Activated CD4-positive, alpha-beta memory T cell treated with anti-CD3 and anti-CD28 coated beads, Interleukin-2, amount 10 ng/mL, durations not matched to agents 7 days and 5 days (primary cell): ENCODE results near the gene ZNF497. TPM values are rescaled to one million over a fixed set of nuclear protein-coding genes. Genes with fewer than 3 reads are reported as not detected.
A peak's percentile ranks its signal among the peaks of the same experiment; 100 is the strongest.

Experiments
- CTCF ChIA-PET: fragments of 350-600 bp; sonication (Branson Sonifier 250); formaldehyde crosslinking; loops from one replicate; lab custom pipeline; 2021; ENCODE audit warnings: antibody characterized with exemption, inconsistent platforms; lab: Charles Lee
- POLR2A ChIA-PET: fragments of 350-600 bp; sonication (Branson Sonifier 250); formaldehyde crosslinking; loops from one replicate; lab custom pipeline; 2021; ENCODE audit warnings: antibody characterized with exemption; lab: Charles Lee
- DNase-seq: peaks from one replicate; pipeline ENCODE4 v3.0.0-alpha.2; 2020
- H3K27ac Mint-ChIP-seq: one replicate; pipeline ENCODE4 v1.8.0; 2021; ENCODE audit warnings: mild to moderate bottlenecking, mixed read lengths
- H3K27me3 Mint-ChIP-seq: one replicate; pipeline ENCODE4 v1.8.0; 2021; ENCODE audit warnings: mixed read lengths
- H3K36me3 Mint-ChIP-seq: one replicate; pipeline ENCODE4 v1.8.0; 2021; ENCODE audit warnings: low read depth, mixed read lengths
- H3K4me1 Mint-ChIP-seq: one replicate; pipeline ENCODE4 v1.8.0; 2021; ENCODE audit warnings: mixed read lengths
- H3K4me3 Mint-ChIP-seq: one replicate; pipeline ENCODE4 v1.8.0; 2021; ENCODE audit warnings: mild to moderate bottlenecking, mixed read lengths
- H3K9me3 Mint-ChIP-seq: one replicate; pipeline ENCODE4 v1.8.0; 2021; ENCODE audit warnings: mixed read lengths
- total RNA-seq, 2 experiments: library from RNA; stranded (reverse); gene quantifications; one replicate each; pipeline ENCODE4 v1.2.3, GENCODE V29; 2021

ZNF497 gene
- total RNA-seq, 2 experiments from 2014 or later: 1.1 to 1.2 TPM

GRCh38 chr19:58372311-58373133, 10.0 kb upstream of the ZNF497 start:
- Mint-ChIP-seq H3K9me3 (no peaks in the 10 kb centered on the region), H3K4me1 (no peaks in the 10 kb centered on the region), H3K27ac (no peak overlapping the region), H3K4me3 (no peak overlapping the region), H3K36me3 (no peaks in the 10 kb centered on the region), H3K27me3 (no peaks in the 10 kb centered on the region)
- POLR2A ChIA-PET: interaction anchor here (0.9 to 1.2 kb wide), 2 partner anchors 9 to 94 kb away, joined by 3 to 4 read pairs; partner anchors contain the start of gene ZNF8
- CTCF ChIA-PET: no interaction called here
- DNase-seq: no peak

GRCh38 chr19:58368561-58369360, 6.2 kb upstream of the ZNF497 start:
- H3K36me3 Mint-ChIP-seq: no peaks in the 10 kb centered on the region
- ChIA-PET POLR2A (no interaction called here), CTCF (no interaction called here)
- H3K4me3 Mint-ChIP-seq: no peak overlapping the region
- no peaks in the 10 kb centered on the region for H3K27me3 Mint-ChIP-seq
- H3K9me3 Mint-ChIP-seq: no peaks in the 10 kb centered on the region
- no peak overlapping the region for H3K27ac Mint-ChIP-seq
- no peak for DNase-seq
- peaks cover 4% of the 10 kb centered on the region for H3K4me1 Mint-ChIP-seq

GRCh38 chr19:58367698-58368454, 5.3 kb upstream of the ZNF497 start:
- H3K36me3 Mint-ChIP-seq: no peaks in the 10 kb centered on the region
- POLR2A ChIA-PET: no interaction called here
- CTCF ChIA-PET: no interaction called here
- no peaks in the 10 kb centered on the region for H3K27me3 Mint-ChIP-seq
- H3K27ac Mint-ChIP-seq: no peak overlapping the region
- no peak overlapping the region for H3K4me3 Mint-ChIP-seq
- peaks cover 5% of the 10 kb centered on the region for H3K4me1 Mint-ChIP-seq
- H3K9me3 Mint-ChIP-seq: no peaks in the 10 kb centered on the region
- no peak for DNase-seq

GRCh38 chr19:58366585-58367430, 4.3 kb upstream of the ZNF497 start:
- Mint-ChIP-seq H3K9me3 (no peaks in the 10 kb centered on the region), H3K36me3 (peaks cover 3% of the 10 kb centered on the region), H3K4me3 (no peak overlapping the region), H3K27me3 (no peaks in the 10 kb centered on the region), H3K27ac (no peak overlapping the region), H3K4me1 (peaks cover 12% of the 10 kb centered on the region)
- CTCF ChIA-PET: interaction anchor here (1.9 kb wide), 1 partner anchor 122 kb away, joined by 4 read pairs; no protein-coding TSS in a partner anchor
- no peak for DNase-seq
- POLR2A ChIA-PET: interaction anchor here (1.3 kb wide), 1 partner anchor 40 kb away, joined by 4 read pairs; the partner anchor contains the start of gene ZSCAN22

- Mint-ChIP-seq H3K27ac (no peak overlapping the region), H3K4me3 (no peak overlapping the region), H3K9me3 (no peaks in the 10 kb centered on the region), H3K27me3 (no peaks in the 10 kb centered on the region), H3K36me3 (peaks cover 4% of the 10 kb centered on the region), H3K4me1 (peaks cover 15% of the 10 kb centered on the region)
- ChIA-PET POLR2A (interaction anchor here (1.1 to 3.1 kb wide), 6 partner anchors 9 to 85 kb away, joined by 3 to 22 read pairs (median 7); partner anchors contain the start of genes RPS5 and ZNF8), CTCF (interaction anchor here (1.5 to 3.1 kb wide), 2 partner anchors 17 to 156 kb away, joined by 7 to 15 read pairs; partner anchors contain the start of gene ZBTB45)
- DNase-seq: no peak
These were observed 1.6 kb upstream of the ZNF497 start for GRCh38 chr19:58364146-58364545.

- H3K9me3 Mint-ChIP-seq: no peaks in the 10 kb centered on the region
- H3K27ac Mint-ChIP-seq: peak overlapping the region; percentile 77
- DNase-seq: peak; percentile 45
- POLR2A ChIA-PET: interaction anchor here (0.8 to 3.1 kb wide), 17 partner anchors 10 to 762 kb away, joined by 3 to 22 read pairs (median 6); partner anchors contain the start of genes RPS5, ZBTB45, ZNF274 and ZNF446
- peak overlapping the region; percentile 89 for H3K4me3 Mint-ChIP-seq
- H3K36me3 Mint-ChIP-seq: peaks cover 4% of the 10 kb centered on the region
- no peaks in the 10 kb centered on the region for H3K27me3 Mint-ChIP-seq
- CTCF ChIA-PET: interaction anchor here (1.3 to 3.1 kb wide), 2 partner anchors 14 to 18 kb away, joined by 5 to 15 read pairs; no protein-coding TSS in a partner anchor
- peaks cover 17% of the 10 kb centered on the region for H3K4me1 Mint-ChIP-seq
These were observed 665 bp downstream of the ZNF497 start for GRCh38 chr19:58361900-58362271.

GRCh38 chr19:58357481-58358145, 4.9 kb downstream of the ZNF497 start:
- Mint-ChIP-seq H3K27ac (no peak overlapping the region), H3K9me3 (no peaks in the 10 kb centered on the region), H3K27me3 (peaks cover 4% of the 10 kb centered on the region), H3K4me3 (no peak overlapping the region), H3K36me3 (peaks cover 3% of the 10 kb centered on the region), H3K4me1 (peaks cover 20% of the 10 kb centered on the region)
- CTCF ChIA-PET: no interaction called here
- POLR2A ChIA-PET: interaction anchor here (0.9 to 2.8 kb wide), 4 partner anchors 11 to 174 kb away, joined by 3 to 16 read pairs (median 4); partner anchors contain the start of gene ZNF274
- no peak for DNase-seq

- CTCF ChIA-PET: interaction anchor here (0.7 kb wide), 1 partner anchor 173 kb away, joined by 3 read pairs; no protein-coding TSS in a partner anchor
These were observed 5.6 kb downstream of the ZNF497 start for GRCh38 chr19:58356766-58357480.

GRCh38 chr19:58355908-58356765, 6.4 kb downstream of the ZNF497 start:
- no peaks in the 10 kb centered on the region for H3K9me3 Mint-ChIP-seq
- POLR2A ChIA-PET: interaction anchor here (0.8 to 2.8 kb wide), 6 partner anchors 9 to 173 kb away, joined by 3 to 16 read pairs (median 4); partner anchors contain the start of genes ZBTB45 and ZNF274
- peaks cover 4% of the 10 kb centered on the region for H3K27me3 Mint-ChIP-seq
- H3K27ac Mint-ChIP-seq: no peak overlapping the region
- CTCF ChIA-PET: interaction anchor here (0.7 kb wide), 1 partner anchor 173 kb away, joined by 3 read pairs; no protein-coding TSS in a partner anchor
- H3K36me3 Mint-ChIP-seq: peaks cover 3% of the 10 kb centered on the region
- peak; percentile 46 for DNase-seq
- H3K4me3 Mint-ChIP-seq: peak overlapping the region; percentile 24
- H3K4me1 Mint-ChIP-seq: peaks cover 16% of the 10 kb centered on the region

More at GRCh38 chr19:58356766-58357480, 5.6 kb downstream of the ZNF497 start:
- Mint-ChIP-seq H3K27me3 (peaks cover 4% of the 10 kb centered on the region), H3K9me3 (no peaks in the 10 kb centered on the region), H3K4me1 (peaks cover 17% of the 10 kb centered on the region), H3K27ac (no peak overlapping the region), H3K4me3 (peak overlapping the region; percentile 24), H3K36me3 (peaks cover 2% of the 10 kb centered on the region)
- DNase-seq: no peak
- POLR2A ChIA-PET: interaction anchor here (0.9 to 2.8 kb wide), 5 partner anchors 10 to 173 kb away, joined by 3 to 16 read pairs (median 4); partner anchors contain the start of genes ZBTB45 and ZNF274
